COLO668 (cell line): Measurements from ENCODE around the gene TSHR.

Experiments
- DNase-seq: peaks from one replicate; lab custom pipeline; 2025; ENCODE audit not compliant: unreplicated experiment; lab: John Stamatoyannopoulos, UW

TSHR gene

DNA sequence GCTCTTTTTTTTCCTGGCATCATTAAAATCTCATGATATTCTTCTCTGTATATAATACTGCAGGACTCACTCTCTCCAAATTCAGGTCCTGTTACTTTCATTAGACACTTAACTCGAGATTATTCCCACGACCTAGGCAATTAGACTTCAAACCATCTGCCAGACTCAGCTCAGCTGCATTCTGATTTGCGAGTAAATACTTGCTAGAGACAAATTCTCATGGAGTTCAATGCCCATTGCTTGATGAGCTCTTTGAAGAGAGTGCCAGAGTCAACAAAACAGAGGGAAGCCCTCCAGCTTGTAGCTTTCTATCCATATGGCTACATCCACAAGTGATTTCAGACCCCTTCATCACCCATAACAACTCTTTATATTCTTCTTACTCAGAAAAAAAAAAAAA lies 177.0 kb downstream of the TSHR start:
- no peak for DNase-seq

GRCh38 chr14:81133400-81133799 lies 178.0 kb downstream of the TSHR start:
- DNase-seq = no peak

GRCh38 chr14:81137316-81137715 lies 181.9 kb downstream of the TSHR start:
- no peak for DNase-seq

DNA sequence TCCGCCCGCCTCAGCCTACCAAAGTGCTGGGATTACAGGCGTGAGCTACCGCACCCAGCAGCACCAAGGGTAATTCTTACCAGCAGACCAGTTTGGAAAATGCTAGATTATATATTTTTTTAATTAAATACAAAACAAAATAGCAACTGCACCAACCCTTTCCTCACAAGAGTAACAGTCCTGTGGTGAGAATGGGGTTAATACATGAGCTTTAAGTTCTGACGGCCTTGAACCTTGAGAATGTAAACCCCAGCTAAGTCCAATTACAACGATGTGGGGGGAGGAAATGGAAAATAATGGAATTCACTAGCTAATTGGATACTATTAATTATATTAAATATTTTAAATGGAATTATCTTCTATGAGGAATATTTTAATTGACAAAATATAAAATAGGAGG lies 183.0 kb downstream of the TSHR start:
- DNase-seq = no peak

- DNase-seq = no peak
Measured at GRCh38 chr14:81141426-81141825, 186.0 kb downstream of the TSHR start.

GRCh38 chr14:81143793-81144192 lies 188.4 kb downstream of the TSHR start:
- DNase-seq = no peak

DNA sequence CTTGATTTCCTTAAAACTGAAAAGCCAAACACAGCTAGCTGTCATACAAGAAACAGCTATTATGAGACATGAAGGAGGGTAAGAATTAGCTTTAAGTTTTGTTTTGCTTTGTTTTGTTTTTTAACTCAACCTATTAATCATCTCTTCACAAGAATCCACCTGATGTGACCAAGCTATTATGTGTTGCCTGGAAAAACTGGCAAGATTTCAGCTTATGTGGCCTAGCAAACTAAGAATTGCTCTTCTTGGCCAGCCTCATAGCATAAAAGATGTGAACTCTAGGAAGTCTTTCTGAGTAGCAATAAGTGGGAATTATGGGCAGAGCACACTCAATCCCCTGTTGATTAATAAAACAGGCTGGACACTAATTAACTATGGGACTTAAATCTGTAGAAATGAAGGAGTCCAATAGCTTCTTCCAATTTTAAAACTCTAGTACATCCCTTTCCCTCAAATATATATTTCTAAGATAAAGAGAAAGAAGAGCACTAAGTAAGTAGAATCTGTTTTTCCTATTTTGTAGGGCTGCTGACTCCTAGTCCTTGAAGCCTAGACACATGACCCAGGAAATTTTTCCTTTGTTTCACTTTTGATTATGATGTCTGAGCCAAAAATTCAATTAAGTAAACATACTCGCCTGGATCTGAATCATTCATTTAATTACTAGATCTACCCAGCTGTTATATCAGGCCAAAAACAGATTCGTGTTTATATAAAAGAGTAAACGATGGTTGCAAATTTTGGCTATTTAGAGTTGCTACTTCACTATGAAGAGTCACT lies 189.6 kb downstream of the TSHR start:
- no peak for DNase-seq

GRCh38 chr14:81147140-81147897 lies 191.9 kb downstream of the TSHR start:
- no peak for DNase-seq

- no peak for DNase-seq
Measured at GRCh38 chr14:81148635-81149034, 193.2 kb downstream of the TSHR start.

DNA sequence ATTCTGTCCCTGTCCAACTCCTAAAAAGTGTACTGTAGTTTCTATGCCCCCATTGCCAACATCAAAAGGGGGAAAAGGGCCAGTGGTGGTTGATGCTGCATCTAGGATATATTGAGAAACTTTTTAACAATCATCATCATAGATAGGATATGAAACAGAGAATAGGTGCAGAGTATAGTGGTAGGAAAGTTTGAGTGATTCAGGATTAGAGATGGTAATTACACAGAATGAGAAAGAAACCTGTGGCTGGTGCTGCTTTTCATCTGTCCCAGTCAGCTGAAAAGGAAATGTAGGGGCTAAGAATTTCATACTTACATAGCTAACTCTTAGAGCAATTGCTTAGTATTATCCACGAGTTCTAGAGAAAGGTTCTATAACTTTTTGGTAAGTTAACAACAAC lies 197.8 kb downstream of the TSHR start:
- DNase-seq = no peak

- DNase-seq = no peak
Measured at GRCh38 chr14:81157431-81157830, 202.0 kb downstream of the TSHR start.

GRCh38 chr14:81161088-81161487 lies 205.7 kb downstream of the TSHR start:
- no peak for DNase-seq

DNA sequence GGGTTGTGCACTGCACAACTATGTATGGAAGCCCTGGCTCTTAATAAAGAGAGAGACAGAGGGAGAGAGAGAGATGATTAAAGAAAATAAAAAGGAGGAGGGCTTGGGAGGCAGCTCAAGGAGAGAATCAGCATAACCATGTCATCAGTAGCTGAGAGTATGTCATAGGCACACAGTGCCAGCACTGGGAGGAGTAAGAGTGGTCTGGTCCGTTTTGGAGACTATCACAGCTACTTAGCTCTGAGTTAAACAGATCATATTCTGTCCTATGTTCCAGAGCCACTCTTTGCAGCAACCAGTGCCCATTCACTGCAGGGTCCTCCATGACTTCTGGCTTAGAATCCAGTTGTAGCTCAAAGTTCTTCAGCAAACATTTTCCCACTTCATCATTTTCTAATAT lies 206.3 kb downstream of the TSHR start:
- no peak for DNase-seq

GRCh38 chr14:81162941-81163340 lies 207.5 kb downstream of the TSHR start:
- DNase-seq = no peak

- DNase-seq = peak; percentile 43
Measured at GRCh38 chr14:81164167-81164774, 208.8 kb downstream of the TSHR start.

- DNase-seq = no peak
Measured at GRCh38 chr14:81165188-81165587, 209.8 kb downstream of the TSHR start.

- DNase-seq = no peak
Measured at GRCh38 chr14:81166121-81166520, 210.7 kb downstream of the TSHR start.

DNA sequence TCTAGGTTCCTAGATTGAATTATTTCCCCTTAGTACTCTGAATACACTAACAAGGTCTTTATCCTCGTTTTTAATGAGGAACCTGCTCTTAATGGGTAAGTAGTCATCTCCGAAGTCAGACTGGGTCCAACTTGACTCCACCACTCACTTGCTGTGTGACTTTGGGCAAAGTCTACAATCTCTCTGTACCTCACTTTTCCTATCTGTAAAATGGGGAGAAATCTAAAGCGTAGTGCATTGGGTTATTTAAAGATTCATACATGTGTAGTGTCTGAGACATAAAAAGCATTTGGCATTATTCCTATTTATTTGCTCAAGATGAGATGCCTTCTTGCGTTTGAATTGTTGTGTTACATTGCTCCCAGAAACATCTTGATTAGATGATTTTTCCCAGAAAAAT lies 213.8 kb downstream of the TSHR start:
- no peak for DNase-seq

- DNase-seq = no peak
Measured at GRCh38 chr14:81169711-81170103, 214.3 kb downstream of the TSHR start.

GRCh38 chr14:81170104-81170828 lies 214.8 kb downstream of the TSHR start:
- peak; percentile 91 for DNase-seq

DNA sequence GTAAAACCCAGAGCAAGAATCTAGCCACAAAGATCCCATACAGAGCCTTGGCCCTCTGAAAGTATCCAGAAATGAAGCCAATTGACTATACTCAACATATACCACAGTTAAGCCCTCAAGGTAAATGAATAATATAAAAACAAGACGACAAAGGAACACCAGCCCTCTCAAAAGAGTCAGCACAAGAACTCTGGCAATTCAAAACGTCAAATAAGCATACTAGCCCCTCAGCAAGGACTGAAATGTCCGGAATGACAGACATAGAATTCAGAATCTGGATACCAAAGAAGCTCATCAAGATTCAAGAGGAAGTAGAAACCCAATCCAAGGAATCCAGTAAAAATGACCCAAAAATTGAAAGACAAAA lies 215.4 kb downstream of the TSHR start:
- DNase-seq = no peak

DNA sequence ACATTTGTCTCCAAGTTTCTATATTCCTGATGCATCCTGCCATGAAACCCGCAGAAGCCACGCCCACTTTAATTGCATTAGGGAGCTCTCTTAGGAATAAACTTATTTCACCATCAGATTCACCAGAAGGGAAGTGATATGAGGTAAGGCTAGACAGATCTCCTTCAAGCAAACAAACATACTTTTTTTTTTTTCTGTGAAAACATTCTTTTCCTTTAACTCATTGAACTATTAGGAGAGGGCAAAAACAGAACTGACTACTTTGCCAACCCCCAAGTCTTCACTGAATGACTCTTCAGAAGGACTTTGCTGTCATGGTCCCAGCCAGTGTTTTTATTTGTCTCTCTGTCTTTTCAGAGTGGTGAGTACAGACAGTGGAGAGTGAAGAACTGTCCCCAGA lies 216.9 kb downstream of the TSHR start:
- DNase-seq = no peak
